ENCODE measurements around the gene SLC22A5.
A peak's percentile ranks its signal among the peaks of the same experiment; 100 is the strongest.

SLC22A5 gene

GRCh38 chr5:132370181-132370970 lies 866 bp downstream of the SLC22A5 start:
- no peaks in the 10 kb centered on the region for H3K9me3 Mint-ChIP-seq
- H3K27me3 Mint-ChIP-seq (ENCODE audit: low read depth, poor library complexity) = peaks cover 39% of the 10 kb centered on the region
- no peak for DNase-seq
- H3K36me3 Mint-ChIP-seq (ENCODE audit: low read depth) = no peaks in the 10 kb centered on the region
- TF ChIP-seq CTCF (IDR thresholded peaks at IDR 0.05) = no peak
- H3K4me1 Mint-ChIP-seq = peaks cover 19% of the 10 kb centered on the region
- peak overlapping the region; percentile 82 for H3K4me3 Mint-ChIP-seq
- no peak overlapping the region for H3K27ac Mint-ChIP-seq

GRCh38 chr5:132370971-132371602 lies 1.6 kb downstream of the SLC22A5 start:
- Mint-ChIP-seq H3K9me3 (no peaks in the 10 kb centered on the region), H3K27me3 (ENCODE audit: low read depth, poor library complexity) (peaks cover 39% of the 10 kb centered on the region), H3K27ac (no peak overlapping the region), H3K4me3 (peak overlapping the region; percentile 82), H3K4me1 (peaks cover 19% of the 10 kb centered on the region), H3K36me3 (ENCODE audit: low read depth) (no peaks in the 10 kb centered on the region)
- TF ChIP-seq CTCF (IDR thresholded peaks at IDR 0.05) = no peak
- DNase-seq = no peak

- no peak for DNase-seq
- no peak overlapping the region for H3K4me3 Mint-ChIP-seq
- H3K27me3 Mint-ChIP-seq (ENCODE audit: low read depth, poor library complexity) = peaks cover 39% of the 10 kb centered on the region
- H3K9me3 Mint-ChIP-seq = no peaks in the 10 kb centered on the region
- TF ChIP-seq CTCF (IDR thresholded peaks at IDR 0.05) = no peak
- no peaks in the 10 kb centered on the region for H3K36me3 Mint-ChIP-seq (ENCODE audit: low read depth)
- no peak overlapping the region for H3K27ac Mint-ChIP-seq
- peaks cover 19% of the 10 kb centered on the region for H3K4me1 Mint-ChIP-seq
These were observed 2.1 kb downstream of the SLC22A5 start for GRCh38 chr5:132371603-132371994.

- DNase-seq = no peak
- H3K27ac Mint-ChIP-seq = peak overlapping the region; percentile 39
- no peak overlapping the region for H3K4me3 Mint-ChIP-seq
These were observed 2.6 kb downstream of the SLC22A5 start for GRCh38 chr5:132372127-132372526.

GRCh38 chr5:132372542-132372941 lies 3.0 kb downstream of the SLC22A5 start:
- no peaks in the 10 kb centered on the region for H3K9me3 Mint-ChIP-seq
- peaks cover 19% of the 10 kb centered on the region for H3K4me1 Mint-ChIP-seq
- H3K4me3 Mint-ChIP-seq = no peak overlapping the region
- no peaks in the 10 kb centered on the region for H3K36me3 Mint-ChIP-seq (ENCODE audit: low read depth)
- peaks cover 34% of the 10 kb centered on the region for H3K27me3 Mint-ChIP-seq (ENCODE audit: low read depth, poor library complexity)
- H3K27ac Mint-ChIP-seq = no peak overlapping the region
- TF ChIP-seq CTCF (IDR thresholded peaks at IDR 0.05) = no peak
- DNase-seq = no peak

More at GRCh38 chr5:132372127-132372526, 2.6 kb downstream of the SLC22A5 start:
- H3K9me3 Mint-ChIP-seq = no peaks in the 10 kb centered on the region
- no peak for TF ChIP-seq CTCF (IDR thresholded peaks at IDR 0.05)
- peaks cover 19% of the 10 kb centered on the region for H3K4me1 Mint-ChIP-seq
- H3K27me3 Mint-ChIP-seq (ENCODE audit: low read depth, poor library complexity) = peaks cover 34% of the 10 kb centered on the region
- H3K36me3 Mint-ChIP-seq (ENCODE audit: low read depth) = no peaks in the 10 kb centered on the region

Data from nephron progenitor cell (in vitro differentiated cells).